Measurements from ENCODE around the gene FAM149B1.
"Not testable (repeated sequence)": the region's sequence is repeated elsewhere in the genome, so short reads cannot be mapped to it uniquely, and the experiment has no call there.

The FAM149B1 gene

DNA sequence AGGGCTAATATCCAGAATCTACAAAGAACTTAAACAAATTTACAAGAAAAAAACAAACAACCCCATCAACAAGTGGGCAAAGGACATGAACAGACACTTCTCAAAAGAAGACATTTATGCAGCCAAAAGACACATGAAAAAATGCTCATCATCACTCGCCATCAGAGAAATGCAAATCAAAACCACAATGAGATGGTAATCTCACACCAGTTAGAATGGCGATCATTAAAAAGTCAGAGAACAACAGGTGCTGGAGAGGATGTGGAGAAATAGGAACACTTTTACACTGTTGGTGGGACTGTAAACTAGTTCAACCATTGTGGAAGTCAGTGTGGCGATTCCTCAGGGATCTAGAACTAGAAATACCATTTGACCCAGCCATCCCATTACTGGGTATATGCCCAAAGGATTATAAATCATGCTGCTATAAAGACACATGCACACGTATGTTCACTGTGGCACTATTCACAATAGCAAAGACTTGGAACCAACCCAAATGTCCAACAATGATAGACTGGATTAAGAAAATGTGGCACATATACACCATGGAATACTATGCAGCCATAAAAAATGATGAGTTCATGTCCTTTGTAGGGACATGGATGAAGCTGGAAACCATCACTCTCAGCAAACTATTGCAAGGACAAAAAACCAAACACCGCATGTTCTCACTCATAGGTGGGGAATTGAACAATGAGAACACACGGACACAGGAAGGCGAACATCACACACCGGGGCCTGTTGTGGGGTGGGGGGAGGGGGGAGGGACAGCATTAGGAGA, 17.1 kb upstream of the FAM149B1 start:
- H3K27ac ChIP-seq (ENCODE audit: low read depth, low read length); H4K5ac ChIP-seq (ENCODE audit: low read length); H3K4me2 ChIP-seq (ENCODE audit: low read length); H3K27me3 ChIP-seq (ENCODE audit: insufficient read depth, low read length, poor library complexity); H3K36me3 ChIP-seq (ENCODE audit: control insufficient read depth, insufficient read depth, low read length); H3K4me1 ChIP-seq (ENCODE audit: control insufficient read depth, low read depth, low read length); H3K9ac ChIP-seq (ENCODE audit: low read length); H3K79me1 ChIP-seq (ENCODE audit: low read length); H3K4me3 ChIP-seq (ENCODE audit: low read length); H3K23ac ChIP-seq (ENCODE audit: low read length); H3K56ac ChIP-seq (ENCODE audit: low read length); H4K8ac ChIP-seq (ENCODE audit: low read depth, low read length); H2BK15ac ChIP-seq (replicated peaks; ENCODE audit: low read depth); H2AK5ac ChIP-seq (ENCODE audit: low read length); H3K4ac ChIP-seq (ENCODE audit: low read depth, low read length); H3K79me2 ChIP-seq (ENCODE audit: control insufficient read depth, insufficient read depth, low read length); H2BK5ac ChIP-seq (ENCODE audit: low read length); DNase-seq; H3K18ac ChIP-seq (ENCODE audit: low read length); H2BK120ac ChIP-seq (ENCODE audit: low read depth, low read length): not testable (repeated sequence)
- WGBS (ENCODE audit: extremely low coverage, insufficient coverage, low lambda C conversion rate): no CpG with 5 or more reads among the region's 8 CpGs

DNA sequence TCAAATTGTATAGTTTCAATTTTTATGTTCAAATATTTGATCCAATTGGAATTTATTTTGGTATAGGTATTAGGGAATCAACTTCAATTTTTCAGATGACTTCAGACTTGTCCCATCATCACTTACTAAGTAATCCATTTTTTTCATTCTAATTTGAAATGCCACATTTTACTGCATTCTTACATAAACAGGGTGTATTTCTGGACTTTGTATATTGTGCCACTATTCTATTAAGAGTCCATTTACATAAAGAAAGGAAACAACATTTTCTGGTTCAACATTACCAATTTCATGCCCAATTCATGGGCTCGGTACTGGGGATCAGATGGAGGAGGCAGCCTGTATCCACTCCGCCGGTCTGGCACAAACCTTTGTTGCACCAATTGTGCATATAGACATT, 15.9 kb upstream of the FAM149B1 start:
- Histone ChIP-seq H3K56ac (ENCODE audit: low read length) (no peak overlapping the region), H3K4ac (ENCODE audit: low read depth, low read length) (no peak overlapping the region), H3K27ac (ENCODE audit: low read depth, low read length) (no peak overlapping the region), H3K79me1 (ENCODE audit: low read length) (no peaks in the 10 kb centered on the region), H4K8ac (ENCODE audit: low read depth, low read length) (no peak overlapping the region), H3K23ac (ENCODE audit: low read length) (no peak overlapping the region), H3K4me3 (ENCODE audit: low read length) (no peak overlapping the region), H3K36me3 (ENCODE audit: control insufficient read depth, insufficient read depth, low read length) (no peaks in the 10 kb centered on the region), H4K5ac (ENCODE audit: low read length) (no peak overlapping the region), H3K27me3 (ENCODE audit: insufficient read depth, low read length, poor library complexity) (no peaks in the 10 kb centered on the region), H3K79me2 (ENCODE audit: control insufficient read depth, insufficient read depth, low read length) (no peaks in the 10 kb centered on the region), H3K4me1 (ENCODE audit: control insufficient read depth, low read depth, low read length) (no peaks in the 10 kb centered on the region), H2BK120ac (ENCODE audit: low read depth, low read length) (no peak overlapping the region), H2BK5ac (ENCODE audit: low read length) (no peak overlapping the region), H3K9ac (ENCODE audit: low read length) (no peak overlapping the region), H3K4me2 (ENCODE audit: low read length) (no peak overlapping the region), H3K18ac (ENCODE audit: low read length) (no peak overlapping the region), H2BK15ac (replicated peaks; ENCODE audit: low read depth) (no peak overlapping the region), H2AK5ac (ENCODE audit: low read length) (no peak overlapping the region)
- no CpG with 5 or more reads among the region's 3 CpGs for WGBS (ENCODE audit: extremely low coverage, insufficient coverage, low lambda C conversion rate)
- DNase-seq: no peak

DNA sequence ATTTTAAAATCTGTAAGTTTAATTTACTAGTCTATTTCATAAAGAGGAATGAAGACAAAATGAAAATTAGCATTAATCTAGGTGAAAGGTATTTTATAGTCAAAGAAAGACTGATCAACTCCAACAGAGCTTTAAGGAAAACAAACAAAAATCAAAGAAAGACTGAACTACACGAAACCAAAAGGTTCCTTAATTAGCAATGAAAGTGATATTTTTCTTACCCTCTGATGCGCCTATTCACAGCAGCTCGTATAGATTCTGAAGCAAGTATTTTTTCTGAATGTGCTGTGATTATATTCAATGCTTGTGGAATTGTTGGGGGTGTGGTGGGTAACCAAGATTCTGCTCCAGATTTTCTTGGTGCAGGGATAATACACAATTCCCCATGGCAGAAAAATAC, 11.9 kb upstream of the FAM149B1 start:
- Histone ChIP-seq H3K79me1 (ENCODE audit: low read length) (no peaks in the 10 kb centered on the region), H2AK5ac (ENCODE audit: low read length) (no peak overlapping the region), H2BK120ac (ENCODE audit: low read depth, low read length) (no peak overlapping the region), H2BK5ac (ENCODE audit: low read length) (no peak overlapping the region), H3K4me2 (ENCODE audit: low read length) (no peak overlapping the region), H2BK15ac (replicated peaks; ENCODE audit: low read depth) (no peak overlapping the region), H3K36me3 (ENCODE audit: control insufficient read depth, insufficient read depth, low read length) (no peaks in the 10 kb centered on the region), H3K4me1 (ENCODE audit: control insufficient read depth, low read depth, low read length) (no peaks in the 10 kb centered on the region), H3K9ac (ENCODE audit: low read length) (no peak overlapping the region), H3K56ac (ENCODE audit: low read length) (no peak overlapping the region), H3K79me2 (ENCODE audit: control insufficient read depth, insufficient read depth, low read length) (peaks cover 2% of the 10 kb centered on the region), H3K27me3 (ENCODE audit: insufficient read depth, low read length, poor library complexity) (no peaks in the 10 kb centered on the region), H3K4ac (ENCODE audit: low read depth, low read length) (no peak overlapping the region), H3K23ac (ENCODE audit: low read length) (no peak overlapping the region), H4K8ac (ENCODE audit: low read depth, low read length) (no peak overlapping the region), H3K4me3 (ENCODE audit: low read length) (no peak overlapping the region), H4K5ac (ENCODE audit: low read length) (no peak overlapping the region), H3K27ac (ENCODE audit: low read depth, low read length) (no peak overlapping the region), H3K18ac (ENCODE audit: low read length) (no peak overlapping the region)
- WGBS (ENCODE audit: extremely low coverage, insufficient coverage, low lambda C conversion rate): no CpG with 5 or more reads among the region's 3 CpGs
- no peak for DNase-seq

DNA sequence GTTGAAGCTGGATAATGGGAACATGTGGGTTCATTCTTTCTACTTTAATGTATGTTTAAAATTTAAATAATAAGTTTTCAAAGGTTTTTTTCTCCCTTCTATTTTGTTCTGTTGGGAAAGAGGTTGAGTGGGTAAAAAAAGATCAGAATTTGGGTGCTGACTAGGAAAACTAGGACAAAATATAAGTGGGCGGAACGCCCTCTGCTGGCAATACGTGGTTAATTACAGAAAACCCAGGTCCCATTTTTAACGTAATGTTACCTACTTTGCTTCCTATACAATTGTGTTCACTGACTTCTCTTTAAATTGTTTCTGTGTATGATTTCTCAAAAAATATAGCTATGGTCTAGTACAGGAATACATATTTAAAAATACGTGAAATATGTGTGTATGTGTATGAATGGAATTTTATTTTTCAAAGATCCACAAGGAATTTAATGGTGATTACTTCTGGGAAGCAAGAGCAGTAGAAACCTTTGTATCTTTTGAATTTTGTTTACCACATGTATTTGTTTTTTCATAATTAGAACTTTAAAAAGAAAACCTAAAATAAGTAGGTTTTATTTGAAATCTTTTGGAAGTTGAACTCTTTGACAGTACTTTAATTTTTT, 8.8 kb upstream of the FAM149B1 start:
- Histone ChIP-seq H3K4me2 (ENCODE audit: low read length) (no peak overlapping the region), H3K4me1 (ENCODE audit: control insufficient read depth, low read depth, low read length) (no peaks in the 10 kb centered on the region), H2AK5ac (ENCODE audit: low read length) (no peak overlapping the region), H3K23ac (ENCODE audit: low read length) (no peak overlapping the region), H3K27me3 (ENCODE audit: insufficient read depth, low read length, poor library complexity) (no peaks in the 10 kb centered on the region), H3K18ac (ENCODE audit: low read length) (no peak overlapping the region), H3K27ac (ENCODE audit: low read depth, low read length) (no peak overlapping the region), H3K56ac (ENCODE audit: low read length) (no peak overlapping the region), H3K4me3 (ENCODE audit: low read length) (no peak overlapping the region), H4K5ac (ENCODE audit: low read length) (no peak overlapping the region), H2BK120ac (ENCODE audit: low read depth, low read length) (no peak overlapping the region), H2BK5ac (ENCODE audit: low read length) (no peak overlapping the region), H2BK15ac (replicated peaks; ENCODE audit: low read depth) (no peak overlapping the region), H3K9ac (ENCODE audit: low read length) (no peak overlapping the region), H3K79me2 (ENCODE audit: control insufficient read depth, insufficient read depth, low read length) (peaks cover 9% of the 10 kb centered on the region), H4K8ac (ENCODE audit: low read depth, low read length) (no peak overlapping the region), H3K36me3 (ENCODE audit: control insufficient read depth, insufficient read depth, low read length) (no peaks in the 10 kb centered on the region), H3K4ac (ENCODE audit: low read depth, low read length) (no peak overlapping the region), H3K79me1 (ENCODE audit: low read length) (peaks cover 5% of the 10 kb centered on the region)
- DNase-seq: peak; percentile 52
- no CpG with 5 or more reads among the region's 5 CpGs for WGBS (ENCODE audit: extremely low coverage, insufficient coverage, low lambda C conversion rate)

DNA sequence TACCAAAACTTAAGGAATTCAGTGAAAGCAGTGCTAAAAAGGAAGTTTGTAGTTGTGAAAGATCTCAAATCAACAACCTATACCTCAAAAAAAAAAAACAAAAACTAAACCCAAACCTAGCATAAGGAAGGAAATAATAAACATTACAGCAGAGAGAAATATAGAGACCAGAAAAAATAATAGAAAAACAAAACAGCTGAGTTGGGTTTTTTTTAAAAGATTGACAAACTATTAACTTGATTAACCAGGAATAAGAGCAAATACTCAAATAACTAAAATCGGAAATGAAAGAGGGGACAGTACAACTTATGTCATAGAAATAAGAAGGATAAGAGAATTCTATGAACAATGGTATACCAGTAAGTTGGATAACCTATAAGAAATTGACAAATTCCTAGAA, 6.8 kb upstream of the FAM149B1 start:
- Histone ChIP-seq H3K27ac (ENCODE audit: low read depth, low read length) (no peak overlapping the region), H4K5ac (ENCODE audit: low read length) (no peak overlapping the region), H3K4me3 (ENCODE audit: low read length) (no peak overlapping the region), H3K79me1 (ENCODE audit: low read length) (peaks cover 6% of the 10 kb centered on the region), H3K79me2 (ENCODE audit: control insufficient read depth, insufficient read depth, low read length) (peaks cover 13% of the 10 kb centered on the region), H2BK5ac (ENCODE audit: low read length) (no peak overlapping the region), H2AK5ac (ENCODE audit: low read length) (no peak overlapping the region), H3K4me1 (ENCODE audit: control insufficient read depth, low read depth, low read length) (no peaks in the 10 kb centered on the region), H3K9ac (ENCODE audit: low read length) (no peak overlapping the region), H3K4me2 (ENCODE audit: low read length) (no peak overlapping the region), H2BK120ac (ENCODE audit: low read depth, low read length) (no peak overlapping the region), H3K18ac (ENCODE audit: low read length) (no peak overlapping the region), H4K8ac (ENCODE audit: low read depth, low read length) (no peak overlapping the region), H3K56ac (ENCODE audit: low read length) (no peak overlapping the region), H3K36me3 (ENCODE audit: control insufficient read depth, insufficient read depth, low read length) (no peaks in the 10 kb centered on the region), H3K4ac (ENCODE audit: low read depth, low read length) (no peak overlapping the region), H2BK15ac (replicated peaks; ENCODE audit: low read depth) (no peak overlapping the region), H3K27me3 (ENCODE audit: insufficient read depth, low read length, poor library complexity) (no peaks in the 10 kb centered on the region), H3K23ac (ENCODE audit: low read length) (no peak overlapping the region)
- DNase-seq: no peak
- WGBS (ENCODE audit: extremely low coverage, insufficient coverage, low lambda C conversion rate): no CpG with 5 or more reads among the region's 1 CpG

Data from mesendoderm (in vitro differentiated cells).